GM18499 (cell line): ENCODE results near the gene RHCG.

Experiments used
- ATAC-seq: cut with Tn5 transposase; IDR thresholded peaks from one replicate; pipeline ENCODE4 v1.9.1; 2021; ENCODE audit warnings: moderate number of reproducible peaks; ENCODE audit not compliant: insufficient read depth, unreplicated experiment

The RHCG gene

DNA sequence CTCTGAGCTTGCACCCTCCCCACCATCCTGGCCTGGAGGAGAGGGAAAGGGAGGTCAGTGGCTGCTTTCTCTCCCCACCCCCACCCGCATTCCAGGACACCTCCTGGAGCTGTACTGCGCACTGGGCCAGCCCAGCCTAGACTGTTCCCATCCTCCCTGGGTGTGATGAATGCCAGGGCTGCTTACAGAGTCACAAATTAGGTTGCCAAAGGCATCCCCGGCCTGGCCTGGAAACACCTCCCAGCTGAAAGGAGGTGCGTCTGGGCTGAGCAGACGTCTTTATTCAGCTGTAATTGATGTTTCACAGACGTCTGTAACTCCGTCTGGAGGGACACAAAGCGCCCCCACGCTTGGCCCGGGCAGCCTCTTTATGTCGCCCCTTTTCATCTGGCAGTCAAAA lies 47.6 kb downstream of the RHCG start:
- no peak for ATAC-seq

DNA sequence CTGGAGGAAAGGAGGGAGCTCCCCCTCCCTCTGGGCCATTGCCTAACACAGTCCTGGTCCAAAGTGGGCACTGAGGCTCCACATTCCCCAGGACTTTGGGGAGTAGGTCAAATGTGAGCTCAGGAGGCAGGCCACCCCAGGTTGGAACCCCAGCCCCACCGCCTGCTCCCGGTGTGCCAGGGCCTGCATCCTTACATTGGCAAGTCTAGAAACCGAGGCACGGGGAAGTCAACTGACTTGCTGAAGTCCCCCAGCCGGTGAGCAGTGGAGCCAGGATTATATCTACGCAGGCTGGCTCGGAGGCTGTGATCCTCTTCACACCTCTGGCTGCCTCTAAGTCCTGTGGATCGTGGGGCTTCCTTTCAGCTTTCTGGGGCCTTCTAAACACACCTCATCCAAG lies 48.7 kb downstream of the RHCG start:
- ATAC-seq, result no peak

DNA sequence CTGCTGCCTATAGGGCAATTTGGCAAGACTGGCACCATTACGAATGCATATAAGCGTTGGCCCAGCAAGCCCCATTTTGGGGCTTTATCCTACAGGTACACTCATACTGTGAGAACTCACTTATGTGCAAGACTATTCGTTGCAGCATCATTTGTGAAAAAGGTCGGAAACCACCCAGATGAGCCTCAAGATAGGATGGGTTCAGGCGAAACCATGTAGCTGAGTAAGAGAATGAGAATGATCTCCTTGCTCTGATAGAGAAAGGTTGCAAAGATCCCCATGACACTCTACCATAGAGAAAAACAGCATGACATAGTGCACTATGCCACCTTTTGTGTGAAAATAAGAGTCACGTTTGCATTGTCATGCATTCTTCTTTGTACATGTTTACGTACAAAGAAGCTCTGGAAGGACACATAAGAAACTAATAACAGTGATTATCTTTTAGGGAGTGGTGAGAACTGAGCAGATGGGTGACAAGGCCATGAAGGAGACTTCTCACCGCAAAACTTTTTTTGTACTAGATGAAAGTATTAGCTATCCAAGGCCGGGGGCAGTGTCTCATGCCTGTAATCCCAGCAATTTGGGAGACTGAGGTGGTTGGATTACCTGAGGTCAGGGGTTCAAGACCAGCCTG lies 50.0 kb downstream of the RHCG start:
- no peak for ATAC-seq

DNA sequence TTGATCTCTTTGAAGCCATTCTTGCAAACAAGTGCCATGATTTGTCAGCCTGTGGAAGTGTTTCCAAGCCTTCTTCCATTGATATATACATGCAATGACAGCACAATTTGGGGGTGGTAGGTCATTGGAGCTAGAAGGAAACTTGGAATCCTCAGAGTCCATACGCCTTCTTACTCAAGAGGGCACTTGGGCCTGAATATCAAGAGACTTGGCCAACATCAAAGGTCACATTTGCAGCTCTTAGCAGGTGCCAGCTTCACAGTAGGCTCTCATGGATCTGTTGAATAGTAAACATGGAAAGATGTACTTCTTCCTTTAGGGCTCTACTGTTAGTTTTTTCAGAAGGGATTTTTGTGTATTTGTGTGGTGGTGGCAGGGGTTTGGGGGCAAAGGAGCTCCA lies 50.9 kb downstream of the RHCG start:
- ATAC-seq, result no peak

DNA sequence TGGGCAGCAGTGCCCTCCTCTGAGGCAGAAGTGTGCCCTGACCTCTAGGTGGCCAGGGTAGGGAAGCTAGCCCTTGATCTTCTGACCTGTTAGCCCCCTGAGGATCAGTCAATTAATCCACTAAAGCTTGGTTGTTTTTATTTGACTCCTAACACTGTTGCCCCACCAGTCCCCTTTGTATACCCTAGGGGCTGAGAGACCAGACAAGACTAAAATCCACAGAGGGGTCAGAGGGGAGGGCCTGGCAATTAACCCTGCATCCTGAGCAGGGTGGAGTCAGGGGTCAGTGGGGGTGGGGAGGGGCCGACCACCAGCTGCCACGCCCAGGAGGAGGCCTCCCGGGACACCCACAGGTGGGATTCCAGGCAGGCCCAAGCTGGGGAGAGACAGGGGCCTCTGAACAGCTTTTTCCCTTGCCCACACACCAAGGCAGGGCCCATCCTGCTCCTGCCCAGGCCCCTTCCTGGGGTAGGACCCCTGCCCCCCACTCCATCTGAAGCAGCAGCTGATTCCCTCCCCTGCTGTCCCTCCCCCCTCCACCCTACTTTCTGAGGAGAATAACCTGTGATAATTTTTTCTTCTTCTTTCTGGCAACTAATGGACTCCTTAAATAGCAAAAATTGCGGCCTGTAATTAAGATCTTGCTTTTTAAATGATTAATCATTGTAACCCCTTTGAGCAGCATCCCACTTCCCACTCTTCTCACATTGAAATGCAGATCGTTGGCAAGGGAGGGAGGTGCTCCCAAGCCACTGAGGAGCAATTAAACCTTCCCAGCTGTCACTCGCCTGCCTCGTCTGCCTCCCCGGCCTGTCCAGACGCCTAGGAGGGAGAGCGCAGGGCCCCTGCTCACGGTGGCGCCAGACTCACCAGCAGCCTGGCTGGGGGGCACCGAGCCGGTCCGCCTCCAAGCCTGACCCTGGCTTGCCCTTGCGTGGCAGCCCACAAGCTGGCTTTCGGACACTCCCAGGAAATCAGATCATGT lies 51.9 kb downstream of the RHCG start:
- no peak for ATAC-seq

DNA sequence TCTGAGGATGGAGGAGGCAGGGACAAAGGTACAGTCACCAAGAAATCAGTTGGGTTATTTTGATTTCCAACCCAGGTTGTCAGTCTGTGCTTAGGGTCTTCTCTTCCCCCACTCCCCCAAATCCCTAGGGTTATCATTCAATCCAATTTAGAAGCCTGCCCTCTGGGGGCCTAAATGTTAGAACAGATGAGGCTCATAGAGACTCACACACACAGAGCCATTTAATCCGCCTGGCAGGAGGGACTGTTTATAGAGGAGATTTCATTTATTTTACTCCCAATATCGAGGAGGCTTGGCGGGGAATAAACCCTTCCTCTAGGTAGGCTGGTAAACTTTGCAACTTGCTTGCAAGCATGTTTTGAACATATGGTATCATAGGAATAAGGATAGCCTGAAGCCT lies 52.8 kb downstream of the RHCG start:
- ATAC-seq, result no peak

DNA sequence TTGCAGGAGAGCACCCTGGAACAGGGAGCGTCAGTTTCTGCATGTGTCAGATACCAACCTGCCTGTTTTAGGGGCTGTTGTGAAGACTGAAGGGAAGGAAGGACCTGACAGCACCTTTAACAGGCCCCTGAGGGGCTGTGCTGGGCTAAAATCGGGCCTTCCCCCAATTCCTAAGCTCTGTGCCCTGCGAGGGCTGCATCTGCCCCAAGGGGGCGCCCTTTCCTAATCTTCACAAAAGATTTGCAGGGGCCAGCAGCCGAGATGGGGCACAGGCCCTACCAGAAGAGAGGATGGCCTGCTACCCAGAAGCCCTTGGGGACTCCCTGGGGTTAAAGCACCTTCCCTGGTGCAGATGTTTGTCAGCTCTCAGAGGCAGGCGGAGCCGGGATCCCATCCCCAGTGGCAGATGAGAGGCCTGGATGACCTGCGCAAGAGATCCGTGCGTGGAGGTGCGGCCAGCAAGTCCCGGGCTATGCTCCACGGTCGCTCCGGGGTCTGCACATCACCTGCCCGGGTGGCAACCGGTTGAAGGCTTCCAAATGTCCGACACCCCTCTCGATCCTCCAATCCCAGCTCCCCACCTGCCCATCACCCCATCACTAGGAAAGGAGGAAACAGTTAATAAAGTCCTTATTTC lies 53.6 kb downstream of the RHCG start:
- ATAC-seq, result no peak

DNA sequence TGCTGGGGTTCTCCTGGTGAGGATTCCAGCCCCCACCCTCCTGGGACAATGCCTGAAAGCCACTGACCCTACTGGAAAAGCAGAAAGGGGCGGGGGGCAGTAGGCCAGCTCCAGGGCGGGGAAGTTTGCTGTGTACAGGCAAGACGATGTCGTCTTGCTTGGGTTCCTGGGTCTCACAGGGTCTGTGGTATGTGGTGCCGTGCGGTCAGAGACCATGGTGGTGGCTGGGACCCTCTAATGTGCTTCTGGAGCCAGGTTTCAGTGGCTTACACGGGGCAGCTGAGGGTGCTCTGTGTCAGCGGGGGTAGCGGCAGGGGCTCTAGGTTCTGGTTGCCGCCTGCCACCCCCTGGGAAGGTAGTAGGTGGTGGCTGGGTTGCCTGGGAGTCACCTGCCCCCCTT lies 54.2 kb downstream of the RHCG start:
- ATAC-seq, result no peak

DNA sequence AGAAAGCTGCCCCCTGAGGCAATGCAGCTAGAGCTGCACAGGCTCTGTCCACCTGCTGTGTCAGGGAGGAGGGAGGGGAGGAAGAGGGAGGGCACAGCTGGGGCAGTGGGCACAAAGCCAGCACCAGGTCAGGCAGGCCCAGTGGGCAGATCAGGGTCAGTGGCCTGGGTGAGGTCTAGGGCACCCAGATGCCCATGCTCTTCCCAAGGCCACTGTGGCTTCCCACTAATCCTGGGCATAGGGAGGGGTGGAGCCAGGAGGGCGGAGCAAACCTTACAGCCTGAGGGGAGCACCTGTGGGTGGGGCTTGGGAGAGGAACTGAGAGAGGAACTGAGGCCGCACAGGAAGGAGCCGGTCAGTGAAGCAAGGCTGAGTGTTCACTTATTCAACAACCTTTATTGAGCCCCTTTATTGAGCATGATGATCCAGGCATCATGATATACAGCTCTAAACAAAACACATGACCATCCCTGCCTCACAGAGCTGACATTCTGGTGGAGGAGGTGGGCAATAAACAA lies 55.0 kb downstream of the RHCG start:
- peak; percentile 90 for ATAC-seq

DNA sequence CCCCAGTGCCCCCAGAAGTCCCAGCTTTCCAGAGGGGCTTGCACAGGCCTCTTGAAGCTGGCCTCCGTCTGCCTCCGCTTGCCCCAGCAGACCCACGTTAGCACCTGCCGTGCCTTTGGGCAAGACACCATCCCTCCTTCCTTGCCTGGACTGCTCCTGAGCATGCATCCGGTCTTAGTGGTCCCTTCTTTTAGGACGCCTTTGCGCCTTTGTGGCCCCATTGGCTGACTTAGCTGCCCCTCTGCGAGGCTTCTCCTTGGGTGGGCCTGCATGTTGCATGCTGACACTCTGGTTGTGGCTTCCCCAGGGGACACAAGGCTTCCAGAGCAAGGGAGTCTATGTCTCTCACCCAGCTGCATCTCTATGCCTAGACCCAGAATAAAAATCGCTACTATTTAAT lies 56.6 kb downstream of the RHCG start:
- ATAC-seq, result no peak

DNA sequence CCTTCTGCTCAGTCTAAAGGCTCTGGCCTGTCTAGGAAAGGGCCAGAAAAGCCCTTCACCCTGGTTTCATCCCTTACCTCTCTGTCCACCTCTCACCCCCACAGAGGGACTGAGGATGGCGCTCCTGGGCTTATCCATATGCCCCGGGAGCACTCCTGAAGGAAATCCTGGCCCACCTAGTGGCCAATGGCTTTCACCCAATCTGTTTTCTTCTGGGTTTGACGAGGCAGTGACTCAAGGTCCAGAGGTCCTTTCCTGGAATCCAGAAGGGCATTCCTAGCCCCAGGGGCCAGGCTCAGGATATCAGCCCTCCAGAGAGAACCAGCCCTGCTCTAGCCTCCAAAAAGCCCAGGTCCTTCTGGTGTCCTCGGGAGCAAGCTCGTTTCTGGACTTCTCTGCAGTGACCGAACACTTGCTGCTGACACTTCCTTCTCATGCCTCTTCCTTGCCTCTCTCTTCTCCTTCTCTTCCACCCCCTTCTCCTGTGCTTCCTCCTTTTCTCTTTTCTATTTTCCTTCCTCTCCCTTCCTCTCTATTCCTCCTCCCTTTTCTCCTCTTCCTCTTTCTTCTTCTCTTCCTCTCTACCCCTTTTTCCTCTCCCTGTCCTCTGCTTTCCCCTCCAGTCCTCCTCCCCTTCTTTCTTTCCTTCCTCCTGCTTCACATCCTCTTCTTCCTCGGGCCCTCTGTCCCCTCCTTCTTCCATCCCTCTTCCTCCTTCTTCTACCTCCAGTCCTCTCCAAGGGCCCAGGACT lies 59.6 kb downstream of the RHCG start:
- no peak for ATAC-seq

DNA sequence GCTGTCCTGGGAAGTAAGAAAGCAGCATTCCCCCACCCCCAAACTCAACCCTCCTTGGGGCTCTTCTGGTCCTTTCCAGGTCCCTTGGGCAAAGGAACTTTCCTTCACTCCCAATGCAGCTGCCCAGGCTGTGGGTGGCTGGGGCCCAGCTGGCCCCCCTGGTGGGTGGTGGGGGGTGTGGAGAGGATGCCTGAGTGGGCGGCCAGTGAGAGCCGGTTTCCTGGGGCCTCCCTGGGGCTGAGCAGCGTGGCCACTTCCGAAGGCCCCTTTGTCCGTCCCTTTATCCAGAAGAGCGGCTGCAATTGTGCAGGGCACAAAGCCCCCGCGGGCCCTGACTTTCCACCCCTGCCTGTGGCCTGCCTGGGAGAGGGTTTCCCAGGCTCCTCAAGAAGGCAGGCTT lies 61.0 kb downstream of the RHCG start:
- ATAC-seq, result no peak

DNA sequence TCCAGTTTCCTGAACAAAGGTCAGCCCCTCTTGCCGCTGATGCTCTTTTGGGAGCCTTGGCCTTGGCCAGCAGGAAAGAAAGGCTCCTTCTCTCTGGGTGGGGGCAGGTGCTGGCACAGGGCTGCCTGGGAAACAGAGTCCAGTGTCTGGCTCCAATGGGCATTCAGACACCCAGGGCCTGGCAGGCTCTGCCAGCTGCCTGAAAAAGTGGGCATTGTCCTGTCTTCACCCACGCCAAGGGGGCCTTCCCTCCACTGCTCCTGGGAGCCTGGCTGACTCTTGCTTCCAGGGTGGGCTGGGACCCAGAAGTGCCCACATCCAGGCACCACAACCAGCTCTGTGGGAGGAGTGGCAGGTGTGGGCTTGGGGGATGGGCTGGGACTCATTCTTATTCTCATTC lies 62.7 kb downstream of the RHCG start:
- no peak for ATAC-seq

DNA sequence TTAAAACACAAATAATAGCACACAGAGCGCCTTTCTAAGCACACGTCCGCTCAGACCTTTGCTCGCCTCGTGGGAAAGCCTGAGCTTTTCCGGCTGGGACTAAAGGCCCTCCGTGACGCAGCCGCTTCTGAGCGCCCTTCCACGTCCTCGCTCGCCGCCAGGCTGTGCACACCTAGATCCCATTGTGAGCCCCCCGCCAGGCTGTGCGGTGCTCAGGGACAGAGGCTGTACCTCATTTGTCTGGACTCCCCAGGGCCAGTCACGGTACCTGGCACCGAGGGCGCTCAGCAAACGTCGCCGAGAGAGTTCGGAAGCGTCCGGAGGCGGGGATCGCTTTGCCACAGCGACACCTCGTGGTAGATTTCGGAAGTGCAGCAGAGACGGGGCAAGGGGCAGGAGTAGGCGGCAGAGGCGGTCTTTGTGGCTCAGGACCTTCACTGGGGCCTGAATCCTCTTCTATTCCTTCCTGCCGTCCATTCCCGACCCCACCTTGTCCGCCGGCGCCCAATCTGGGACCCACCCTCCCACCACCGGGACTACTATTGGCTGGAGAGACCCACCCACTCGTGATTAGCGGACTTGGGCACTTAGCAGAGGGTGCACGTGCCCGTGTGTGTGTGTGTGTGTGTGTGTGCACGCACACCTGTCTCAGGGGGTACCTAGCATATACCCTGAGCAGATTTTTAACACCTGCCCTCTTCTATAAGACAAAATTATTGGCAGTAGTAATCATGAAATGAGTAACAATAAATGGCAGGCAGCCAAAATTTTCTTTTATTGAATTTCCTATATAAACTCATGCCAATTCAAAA lies 65.6 kb downstream of the RHCG start:
- ATAC-seq, result no peak

DNA sequence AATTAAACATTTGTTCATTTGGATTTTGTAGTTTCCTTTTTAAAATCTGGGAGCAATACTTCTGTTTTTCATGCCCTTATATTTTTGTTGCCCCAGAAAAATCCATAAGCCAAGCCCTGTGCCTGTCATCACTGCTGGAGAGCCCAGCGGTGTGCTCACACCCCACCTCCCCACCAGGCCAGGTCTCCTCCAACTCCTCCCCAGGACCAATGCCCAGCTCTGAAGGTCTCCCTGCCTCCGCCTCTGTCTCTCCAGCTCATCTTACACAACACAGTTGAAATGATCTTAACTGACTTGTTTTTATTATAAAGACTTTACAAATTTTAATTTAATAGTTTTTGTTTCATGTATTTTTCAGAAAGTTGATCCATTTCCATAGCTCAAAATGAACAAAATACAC lies 66.4 kb downstream of the RHCG start:
- no peak for ATAC-seq

DNA sequence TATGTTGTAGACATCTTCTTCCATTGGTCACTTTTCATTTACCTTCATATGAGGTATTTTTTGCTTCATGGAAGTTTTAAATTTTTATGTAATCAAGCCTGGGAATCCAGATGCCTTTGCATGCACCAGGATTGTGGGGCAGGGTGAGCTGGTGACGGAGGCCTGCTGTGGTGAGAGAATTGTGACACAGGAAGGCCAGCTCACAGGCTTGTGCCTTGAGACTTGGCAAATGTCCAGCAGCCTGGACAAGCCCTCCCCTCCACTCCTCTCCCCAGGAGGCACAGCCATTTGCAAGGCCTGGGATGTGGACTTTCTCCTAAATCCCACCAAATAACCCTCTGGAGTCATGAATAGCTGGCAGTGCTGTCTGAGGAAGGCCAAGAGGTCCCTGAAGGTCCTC lies 67.4 kb downstream of the RHCG start:
- no peak for ATAC-seq

DNA sequence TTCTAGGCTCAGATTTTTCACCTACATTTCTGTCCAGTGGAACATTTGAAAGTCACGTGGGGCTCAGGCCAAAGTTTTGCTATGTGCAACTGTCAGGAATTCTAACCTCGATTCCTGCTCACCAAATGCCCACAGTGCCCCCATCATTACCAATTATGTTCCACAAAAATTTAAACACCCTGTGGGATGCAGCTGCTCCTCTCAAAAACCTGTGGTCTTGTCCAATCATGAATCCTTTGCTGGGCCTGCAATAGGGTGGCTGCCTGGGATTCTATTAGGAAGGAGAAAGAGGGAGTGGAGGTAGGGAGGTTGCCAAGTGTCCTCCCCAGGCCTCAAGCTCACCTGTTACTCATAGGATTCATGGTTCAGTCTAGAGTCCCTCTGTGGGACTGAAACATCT lies 68.1 kb downstream of the RHCG start:
- ATAC-seq, result no peak

DNA sequence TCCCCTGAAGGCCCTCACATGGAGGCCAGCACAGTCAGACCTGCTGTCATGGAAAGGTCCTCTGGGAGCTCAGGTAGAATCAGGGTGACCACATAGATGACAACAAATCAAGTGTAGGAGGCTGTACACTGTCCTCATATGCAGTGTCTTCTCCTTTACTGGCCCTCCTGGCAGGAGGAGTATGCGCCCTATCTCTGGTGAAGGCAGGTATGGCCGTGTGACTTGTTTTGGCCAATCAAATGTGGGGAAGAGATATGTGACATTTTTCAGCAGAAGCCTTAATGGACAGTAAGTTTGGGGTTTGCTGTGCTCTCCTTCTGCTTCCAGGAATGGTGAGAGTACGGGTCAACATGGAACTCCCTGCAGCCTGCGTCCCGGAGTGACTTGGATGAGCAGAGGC lies 69.9 kb downstream of the RHCG start:
- no peak for ATAC-seq

DNA sequence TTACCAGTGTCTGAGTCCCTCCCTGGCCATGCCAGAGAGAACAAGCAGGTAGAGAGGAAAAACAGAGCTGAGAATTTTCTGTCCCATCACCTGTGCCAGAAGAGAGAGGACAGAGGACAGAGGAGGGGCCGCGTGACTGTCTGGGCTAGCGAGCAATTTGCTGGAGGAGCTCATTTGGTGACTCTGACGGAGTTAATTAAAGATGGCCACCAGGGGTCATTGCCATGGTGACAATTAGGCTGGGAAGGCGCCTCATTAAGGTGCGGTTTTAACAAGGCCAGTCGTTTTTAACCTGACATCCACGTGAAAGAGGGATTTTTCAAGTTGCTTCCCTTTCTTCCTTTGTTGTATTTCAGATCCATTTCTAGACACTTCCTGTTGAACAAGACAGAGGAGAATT lies 72.4 kb downstream of the RHCG start:
- no peak for ATAC-seq
